ENCODE results near the gene NLRC5. TPM values are rescaled to one million over a fixed set of nuclear protein-coding genes. Genes with fewer than 3 reads are reported as not detected.
A peak's percentile ranks its signal among the peaks of the same experiment; 100 is the strongest.

The NLRC5 gene
- total RNA-seq, 1 donor from 2014 or later, result 0.26 TPM

DNA sequence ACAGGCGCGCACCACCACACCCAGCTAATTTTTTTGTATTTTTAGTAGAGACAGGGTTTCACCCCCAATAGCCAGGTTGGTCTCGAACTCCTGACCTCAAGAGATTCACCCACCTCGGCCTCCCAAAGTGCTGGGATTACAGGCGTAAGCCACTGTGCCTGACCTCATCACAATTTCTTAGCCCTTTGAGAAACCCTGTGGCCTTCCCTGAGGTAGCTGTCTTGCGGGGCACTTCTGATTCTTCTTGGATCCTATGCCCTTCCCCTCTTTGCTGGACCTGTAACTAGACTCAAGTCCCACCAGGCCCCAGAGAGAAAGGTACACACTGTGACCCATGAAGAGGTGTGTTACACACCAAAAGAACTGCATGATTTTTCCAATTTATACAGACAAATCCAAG is 41.1 kb upstream of the NLRC5 start:
- Mint-ChIP-seq H3K27ac (ENCODE audit: unreplicated experiment) (no peak overlapping the region), H3K27me3 (ENCODE audit: low read depth) (no peaks in the 10 kb centered on the region), H3K36me3 (ENCODE audit: low read depth) (no peaks in the 10 kb centered on the region), H3K9me3 (no peaks in the 10 kb centered on the region), H3K4me3 (no peak overlapping the region), H3K4me1 (peaks cover 6% of the 10 kb centered on the region)
- no peak for DNase-seq (ENCODE audit: low read depth, low spot score)
- TF ChIP-seq CTCF (conservative IDR thresholded peaks at IDR 0.05), result no peak

DNA sequence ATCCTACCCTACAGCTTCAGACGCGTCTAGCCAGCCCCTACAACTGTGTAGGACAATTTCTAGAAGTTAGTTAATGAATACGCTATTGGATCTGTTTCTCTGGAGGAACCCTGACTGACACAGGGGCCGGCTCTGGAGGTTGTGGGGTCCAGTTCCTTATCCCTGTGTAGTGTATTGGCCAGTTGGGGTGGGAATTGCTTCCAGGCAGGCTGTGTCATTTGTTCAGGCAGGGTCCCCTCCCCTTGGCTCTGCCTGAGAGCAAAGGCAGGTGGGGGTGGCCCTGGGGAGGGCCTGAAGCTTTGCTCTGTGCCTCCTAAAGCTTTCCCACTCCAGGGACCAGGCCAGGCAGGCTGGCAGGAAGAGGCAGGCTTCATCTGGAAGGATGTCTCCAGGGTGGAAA is 39.3 kb upstream of the NLRC5 start:
- H3K4me1 Mint-ChIP-seq, result peaks cover 6% of the 10 kb centered on the region
- no peaks in the 10 kb centered on the region for H3K9me3 Mint-ChIP-seq
- no peaks in the 10 kb centered on the region for H3K27me3 Mint-ChIP-seq (ENCODE audit: low read depth)
- no peak overlapping the region for H3K4me3 Mint-ChIP-seq
- H3K36me3 Mint-ChIP-seq (ENCODE audit: low read depth), result no peaks in the 10 kb centered on the region
- TF ChIP-seq CTCF (conservative IDR thresholded peaks at IDR 0.05), result no peak
- no peak overlapping the region for H3K27ac Mint-ChIP-seq (ENCODE audit: unreplicated experiment)
- no peak for DNase-seq (ENCODE audit: low read depth, low spot score)

DNA sequence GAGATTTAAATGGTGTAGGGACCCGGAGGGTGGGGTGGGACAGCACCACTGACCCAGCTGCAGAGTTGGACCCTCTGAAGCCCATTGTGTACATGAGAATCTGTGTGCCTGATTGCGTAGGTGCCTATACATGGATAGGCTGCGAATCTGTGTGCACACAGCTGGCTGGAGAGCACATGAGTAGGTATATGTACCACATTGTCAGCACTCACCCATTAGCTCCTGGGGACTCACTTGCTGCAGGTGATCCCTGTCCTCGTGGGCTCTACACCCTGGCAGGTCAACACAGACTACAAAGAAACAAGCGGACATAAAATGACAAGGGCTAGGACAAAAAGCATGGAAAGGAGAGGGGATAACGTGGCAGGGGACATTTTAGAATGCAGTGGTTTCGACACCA is 38.9 kb upstream of the NLRC5 start:
- no peak for TF ChIP-seq CTCF (conservative IDR thresholded peaks at IDR 0.05)
- Mint-ChIP-seq H3K9me3 (no peaks in the 10 kb centered on the region), H3K27ac (ENCODE audit: unreplicated experiment) (no peak overlapping the region), H3K4me3 (no peak overlapping the region), H3K27me3 (ENCODE audit: low read depth) (no peaks in the 10 kb centered on the region), H3K36me3 (ENCODE audit: low read depth) (no peaks in the 10 kb centered on the region), H3K4me1 (peaks cover 6% of the 10 kb centered on the region)
- DNase-seq (ENCODE audit: low read depth, low spot score), result no peak

- Mint-ChIP-seq H3K27ac (ENCODE audit: unreplicated experiment) (peak overlapping the region; percentile 83), H3K4me1 (peaks cover 6% of the 10 kb centered on the region), H3K9me3 (no peaks in the 10 kb centered on the region), H3K4me3 (no peak overlapping the region), H3K36me3 (ENCODE audit: low read depth) (no peaks in the 10 kb centered on the region), H3K27me3 (ENCODE audit: low read depth) (no peaks in the 10 kb centered on the region)
- peak; percentile 36 for DNase-seq (ENCODE audit: low read depth, low spot score)
- TF ChIP-seq CTCF (conservative IDR thresholded peaks at IDR 0.05), result peak; percentile 62
Observed at GRCh38 chr16:56950881-56951771, 38.2 kb upstream of the NLRC5 start.

DNA sequence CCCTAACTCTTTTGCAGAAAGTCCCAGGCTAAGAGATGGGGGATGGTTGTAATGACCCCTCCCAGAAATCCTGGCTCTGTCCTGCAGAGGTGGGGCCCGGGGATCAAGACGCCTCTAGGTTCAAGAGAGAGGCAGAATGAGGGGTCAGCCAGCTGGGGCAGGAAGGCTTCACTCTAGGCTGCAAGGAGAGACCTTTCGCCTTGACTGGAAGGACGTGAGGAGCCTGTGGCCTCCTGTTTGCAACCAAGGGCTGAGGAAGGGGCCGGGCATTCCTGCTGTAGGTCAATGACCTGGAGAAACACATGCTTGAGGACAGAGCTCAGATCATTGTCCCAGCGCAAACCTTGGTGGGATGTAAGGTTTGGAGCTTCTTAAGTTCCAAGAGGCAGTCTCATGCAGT is 36.4 kb upstream of the NLRC5 start:
- no peak overlapping the region for H3K27ac Mint-ChIP-seq (ENCODE audit: unreplicated experiment)
- TF ChIP-seq CTCF (conservative IDR thresholded peaks at IDR 0.05), result no peak
- H3K4me3 Mint-ChIP-seq, result no peak overlapping the region
- no peak for DNase-seq (ENCODE audit: low read depth, low spot score)
- H3K9me3 Mint-ChIP-seq, result no peaks in the 10 kb centered on the region
- no peaks in the 10 kb centered on the region for H3K36me3 Mint-ChIP-seq (ENCODE audit: low read depth)
- peaks cover 6% of the 10 kb centered on the region for H3K4me1 Mint-ChIP-seq
- H3K27me3 Mint-ChIP-seq (ENCODE audit: low read depth), result no peaks in the 10 kb centered on the region

Measured in neural crest cell (in vitro differentiated cells).